Activated CD4-positive, alpha-beta T cell treated with anti-CD3 and anti-CD28 coated beads, Interleukin-2, amount 10 ng/mL, durations not matched to agents 7 days and 5 days (primary cell): ENCODE results near the gene SIPA1L3. TPM values are rescaled to one million over a fixed set of nuclear protein-coding genes. Genes with fewer than 3 reads are reported as not detected.

Experiments
- CTCF ChIA-PET: fragments of 350-600 bp; sonication (Branson Sonifier 250); formaldehyde crosslinking; loops from one replicate; lab custom pipeline; 2021; ENCODE audit warnings: antibody characterized with exemption; lab: Charles Lee
- POLR2A ChIA-PET: fragments of 350-600 bp; sonication (Branson Sonifier 250); formaldehyde crosslinking; loops from one replicate; lab custom pipeline; 2021; ENCODE audit warnings: antibody characterized with exemption; lab: Charles Lee
- DNase-seq: peaks from one replicate; pipeline ENCODE4 v3.0.0-alpha.2; 2020
- H3K27ac Mint-ChIP-seq: one replicate; pipeline ENCODE4 v1.8.0; 2021; ENCODE audit warnings: mild to moderate bottlenecking, moderate library complexity, mixed read lengths
- H3K27me3 Mint-ChIP-seq: one replicate; pipeline ENCODE4 v1.8.0; 2021; ENCODE audit warnings: mixed read lengths
- H3K36me3 Mint-ChIP-seq: one replicate; pipeline ENCODE4 v1.8.0; 2021; ENCODE audit warnings: low read depth, mixed read lengths
- H3K4me1 Mint-ChIP-seq: one replicate; pipeline ENCODE4 v1.8.0; 2021; ENCODE audit warnings: mixed read lengths
- H3K4me3 Mint-ChIP-seq: one replicate; pipeline ENCODE4 v1.8.0; 2021; ENCODE audit warnings: mild to moderate bottlenecking, moderate library complexity, mixed read lengths
- H3K9me3 Mint-ChIP-seq: one replicate; pipeline ENCODE4 v1.8.0; 2021; ENCODE audit warnings: mixed read lengths
- total RNA-seq, 2 experiments: library from RNA; stranded (reverse); gene quantifications; one replicate each; pipeline ENCODE4 v1.2.3, GENCODE V29; 2021

The SIPA1L3 gene
- total RNA-seq, 2 experiments from 2014 or later, result 17.1 to 25.0 TPM

DNA sequence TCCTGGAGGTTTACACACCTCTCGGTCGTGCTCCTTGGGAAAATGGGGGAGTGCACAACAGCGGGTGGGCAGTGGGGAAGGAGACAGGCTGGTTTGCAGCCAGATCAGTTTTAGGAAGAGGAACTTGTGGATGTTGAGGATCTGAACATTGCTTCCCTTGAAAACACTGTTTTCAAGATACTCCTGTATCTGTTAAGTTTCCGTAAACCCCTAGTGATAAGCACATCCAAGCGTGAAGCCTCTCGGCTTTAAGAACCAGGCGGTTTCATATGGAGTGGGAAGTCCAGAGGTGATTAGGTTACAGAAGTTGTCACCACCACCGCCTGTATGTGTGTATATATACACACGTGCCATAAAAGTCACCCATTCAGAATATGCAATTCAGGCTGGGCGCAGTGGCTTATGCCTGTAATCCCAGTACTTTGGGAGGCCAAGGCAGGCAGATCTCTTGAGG, 47.4 kb downstream of the SIPA1L3 start:
- Mint-ChIP-seq H3K27ac (no peak overlapping the region), H3K4me3 (no peak overlapping the region), H3K4me1 (no peaks in the 10 kb centered on the region), H3K27me3 (no peaks in the 10 kb centered on the region), H3K9me3 (peaks cover 22% of the 10 kb centered on the region), H3K36me3 (peaks cover 3% of the 10 kb centered on the region)
- CTCF ChIA-PET, result interaction anchor here (1.4 kb wide), 1 partner anchor 22 kb away, joined by 3 read pairs; no protein-coding TSS in a partner anchor
- POLR2A ChIA-PET, result no interaction called here
- no peak for DNase-seq

DNA sequence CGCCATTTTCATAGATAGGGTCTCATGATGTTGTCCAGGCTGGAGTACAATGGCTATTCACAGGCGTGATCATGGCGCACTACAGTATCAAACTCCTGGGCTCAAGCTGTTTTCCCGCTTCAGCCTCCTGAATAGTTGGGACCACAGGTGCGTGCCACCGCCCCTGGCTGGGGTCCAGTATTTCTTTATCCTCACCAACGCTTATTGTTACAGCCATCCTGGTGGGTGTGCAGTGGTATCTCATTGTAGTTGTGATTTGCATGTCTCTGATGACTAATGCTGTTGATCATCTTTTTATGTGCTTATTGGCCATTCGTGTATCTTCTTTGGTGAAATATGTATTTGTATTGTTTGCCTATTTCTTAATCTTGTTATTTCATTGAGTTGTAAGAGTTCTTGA, 49.0 kb downstream of the SIPA1L3 start:
- peaks cover 1% of the 10 kb centered on the region for H3K4me1 Mint-ChIP-seq
- no peak overlapping the region for H3K4me3 Mint-ChIP-seq
- H3K27me3 Mint-ChIP-seq, result no peaks in the 10 kb centered on the region
- POLR2A ChIA-PET, result no interaction called here
- H3K36me3 Mint-ChIP-seq, result peaks cover 3% of the 10 kb centered on the region
- DNase-seq, result no peak
- CTCF ChIA-PET, result no interaction called here
- peaks cover 18% of the 10 kb centered on the region for H3K9me3 Mint-ChIP-seq
- H3K27ac Mint-ChIP-seq, result no peak overlapping the region

GRCh38 chr19:37957176-37957575, 50.2 kb downstream of the SIPA1L3 start:
- Mint-ChIP-seq H3K36me3 (peaks cover 8% of the 10 kb centered on the region), H3K27me3 (no peaks in the 10 kb centered on the region)

DNA sequence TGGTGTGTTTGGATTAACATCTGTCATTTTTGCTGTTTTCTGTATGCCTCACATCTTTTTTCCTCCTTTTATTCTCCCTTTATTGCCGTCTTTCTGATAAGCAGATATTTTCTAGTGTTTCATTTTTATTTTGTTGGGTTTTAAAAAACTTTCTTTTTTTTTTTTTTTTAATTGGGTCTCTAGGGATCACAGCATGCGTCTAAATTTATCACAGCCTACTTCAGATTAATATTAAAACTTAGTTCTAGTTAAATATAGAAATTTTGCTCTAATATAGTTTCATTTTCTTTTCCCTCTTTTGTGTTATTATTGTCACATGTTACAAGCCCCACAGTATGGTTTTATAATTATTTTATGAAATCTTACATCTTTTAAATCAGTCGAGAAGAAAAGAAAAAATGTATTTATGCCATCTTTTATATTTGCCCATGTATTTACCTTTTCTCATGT, 52.7 kb downstream of the SIPA1L3 start:
- POLR2A ChIA-PET, result no interaction called here
- Mint-ChIP-seq H3K9me3 (peaks cover 23% of the 10 kb centered on the region), H3K4me3 (no peak overlapping the region), H3K36me3 (peaks cover 8% of the 10 kb centered on the region), H3K4me1 (peaks cover 1% of the 10 kb centered on the region), H3K27me3 (no peaks in the 10 kb centered on the region), H3K27ac (no peak overlapping the region)
- no peak for DNase-seq
- CTCF ChIA-PET, result no interaction called here

More at GRCh38 chr19:37957176-37957575, 50.2 kb downstream of the SIPA1L3 start:
- Mint-ChIP-seq H3K4me3 (no peak overlapping the region), H3K27ac (no peak overlapping the region), H3K9me3 (peaks cover 25% of the 10 kb centered on the region), H3K4me1 (peaks cover 1% of the 10 kb centered on the region)
- CTCF ChIA-PET, result interaction anchor here (0.6 to 1.1 kb wide), 2 partner anchors 36 to 1980 kb away, joined by 3 read pairs; no protein-coding TSS in a partner anchor
- no peak for DNase-seq
- POLR2A ChIA-PET, result no interaction called here

GRCh38 chr19:37961198-37961597, 54.2 kb downstream of the SIPA1L3 start:
- no peak for DNase-seq
- no peak overlapping the region for H3K4me3 Mint-ChIP-seq
- CTCF ChIA-PET, result interaction anchor here (0.6 kb wide), 2 partner anchors 27 to 32 kb away, joined by 3 to 4 read pairs; no protein-coding TSS in a partner anchor
- H3K27me3 Mint-ChIP-seq, result no peaks in the 10 kb centered on the region
- POLR2A ChIA-PET, result no interaction called here
- H3K27ac Mint-ChIP-seq, result no peak overlapping the region
- peaks cover 18% of the 10 kb centered on the region for H3K9me3 Mint-ChIP-seq
- peaks cover 1% of the 10 kb centered on the region for H3K4me1 Mint-ChIP-seq
- peaks cover 8% of the 10 kb centered on the region for H3K36me3 Mint-ChIP-seq

DNA sequence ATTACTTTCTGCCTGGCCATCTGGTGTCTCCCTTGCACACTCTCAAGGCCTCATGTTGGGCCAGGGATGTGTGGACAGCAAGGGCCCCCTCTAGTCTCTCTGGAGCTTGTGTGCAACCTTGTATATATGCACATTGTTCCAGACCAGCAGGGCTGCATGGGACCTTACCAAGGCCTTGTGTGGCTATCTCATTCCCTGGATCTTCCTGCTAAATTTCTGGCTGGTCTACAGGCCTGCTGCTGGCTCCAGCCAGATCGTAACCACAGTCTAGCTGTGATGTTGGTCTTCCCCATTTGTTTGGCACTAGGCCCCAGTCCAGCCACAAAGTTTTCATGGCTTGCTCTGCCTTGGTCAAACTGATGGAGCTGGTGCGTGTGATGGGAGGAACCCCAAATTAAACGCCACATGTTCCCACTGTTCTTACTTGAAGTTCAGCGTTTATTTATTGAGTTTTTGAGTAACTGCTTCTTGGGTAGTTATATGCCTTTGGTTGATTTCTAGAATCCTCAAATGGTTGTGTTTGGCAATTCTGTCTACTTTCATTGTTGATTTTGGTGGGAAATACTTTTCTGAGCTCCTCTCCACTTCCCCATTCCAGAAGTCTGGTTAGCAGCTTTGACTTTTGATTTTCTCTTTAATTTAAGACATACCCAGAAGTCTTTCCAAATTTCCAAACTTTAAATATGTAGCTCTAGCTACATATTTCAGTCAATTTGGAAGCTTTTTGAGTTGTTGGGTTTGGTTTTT, 56.4 kb downstream of the SIPA1L3 start:
- ChIA-PET CTCF (no interaction called here), POLR2A (no interaction called here)
- H3K27ac Mint-ChIP-seq, result no peak overlapping the region
- no peaks in the 10 kb centered on the region for H3K27me3 Mint-ChIP-seq
- peaks cover 17% of the 10 kb centered on the region for H3K9me3 Mint-ChIP-seq
- peaks cover 6% of the 10 kb centered on the region for H3K36me3 Mint-ChIP-seq
- H3K4me1 Mint-ChIP-seq, result peaks cover 1% of the 10 kb centered on the region
- DNase-seq, result no peak
- H3K4me3 Mint-ChIP-seq, result no peak overlapping the region

DNA sequence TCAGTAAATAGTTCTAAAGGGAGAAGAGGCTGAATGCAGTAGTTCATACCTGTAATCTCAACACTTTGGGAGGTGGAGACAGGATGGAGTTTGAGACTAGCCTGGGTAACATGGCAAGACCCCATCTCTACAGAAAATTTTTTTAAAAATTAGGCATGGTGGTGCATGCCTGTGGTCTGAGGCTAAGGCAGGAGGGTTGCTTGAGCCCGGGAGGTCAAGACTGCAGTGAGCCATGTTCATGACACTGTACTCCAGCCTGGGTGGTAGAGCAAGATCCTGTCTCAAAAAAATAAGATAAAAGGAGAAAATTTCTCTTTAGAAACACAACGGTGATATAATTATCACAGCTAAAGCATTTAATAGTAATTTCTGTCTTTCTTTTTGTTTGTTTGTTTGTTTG, 57.1 kb downstream of the SIPA1L3 start:
- DNase-seq, result no peak
- POLR2A ChIA-PET, result no interaction called here
- Mint-ChIP-seq H3K9me3 (peaks cover 16% of the 10 kb centered on the region), H3K36me3 (peaks cover 6% of the 10 kb centered on the region), H3K4me1 (peaks cover 1% of the 10 kb centered on the region), H3K4me3 (no peak overlapping the region), H3K27ac (no peak overlapping the region), H3K27me3 (no peaks in the 10 kb centered on the region)
- CTCF ChIA-PET, result no interaction called here

DNA sequence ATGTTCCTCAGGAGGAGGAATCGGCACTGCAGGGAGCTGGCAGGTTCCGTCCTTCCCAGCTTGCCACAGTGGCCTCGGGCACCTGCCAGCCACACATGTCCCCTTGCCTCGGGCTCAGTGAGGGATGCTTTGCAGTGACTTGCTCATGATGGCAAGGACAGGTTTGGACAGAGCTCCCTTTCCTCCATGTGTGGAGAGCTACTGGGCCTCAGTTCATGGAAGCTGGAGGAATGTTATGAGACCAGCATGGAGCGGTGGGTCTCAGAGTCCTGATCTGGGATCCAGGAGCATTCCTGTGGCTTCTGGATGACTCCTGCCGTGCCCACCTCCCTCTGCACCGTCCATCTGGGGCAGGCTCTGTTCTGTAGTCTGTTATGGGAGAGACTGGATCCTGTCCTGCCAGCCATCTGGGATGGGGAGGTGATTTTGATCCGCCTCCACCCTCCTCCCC, 59.2 kb downstream of the SIPA1L3 start:
- H3K4me3 Mint-ChIP-seq, result no peak overlapping the region
- no peaks in the 10 kb centered on the region for H3K27me3 Mint-ChIP-seq
- ChIA-PET POLR2A (no interaction called here), CTCF (no interaction called here)
- H3K36me3 Mint-ChIP-seq, result peaks cover 7% of the 10 kb centered on the region
- no peak overlapping the region for H3K27ac Mint-ChIP-seq
- no peaks in the 10 kb centered on the region for H3K4me1 Mint-ChIP-seq
- peaks cover 22% of the 10 kb centered on the region for H3K9me3 Mint-ChIP-seq
- DNase-seq, result no peak

- Mint-ChIP-seq H3K27me3 (no peaks in the 10 kb centered on the region), H3K9me3 (peaks cover 19% of the 10 kb centered on the region), H3K4me1 (no peaks in the 10 kb centered on the region), H3K4me3 (no peak overlapping the region), H3K27ac (no peak overlapping the region), H3K36me3 (peaks cover 5% of the 10 kb centered on the region)
- no peak for DNase-seq
- ChIA-PET POLR2A (no interaction called here), CTCF (no interaction called here)
Measured at GRCh38 chr19:37966662-37967231, 59.7 kb downstream of the SIPA1L3 start.

GRCh38 chr19:37969695-37970094, 62.7 kb downstream of the SIPA1L3 start:
- ChIA-PET CTCF (interaction anchor here (1.2 kb wide), 1 partner anchor 139 kb away, joined by 3 read pairs; no protein-coding TSS in a partner anchor), POLR2A (no interaction called here)
- no peaks in the 10 kb centered on the region for H3K27me3 Mint-ChIP-seq
- H3K36me3 Mint-ChIP-seq, result peaks cover 5% of the 10 kb centered on the region
- no peak overlapping the region for H3K4me3 Mint-ChIP-seq
- H3K9me3 Mint-ChIP-seq, result peaks cover 26% of the 10 kb centered on the region
- no peaks in the 10 kb centered on the region for H3K4me1 Mint-ChIP-seq
- no peak overlapping the region for H3K27ac Mint-ChIP-seq
- DNase-seq, result no peak

GRCh38 chr19:37970699-37971098, 63.7 kb downstream of the SIPA1L3 start:
- Mint-ChIP-seq H3K9me3 (peaks cover 26% of the 10 kb centered on the region), H3K4me3 (no peak overlapping the region), H3K27me3 (no peaks in the 10 kb centered on the region), H3K27ac (no peak overlapping the region), H3K4me1 (no peaks in the 10 kb centered on the region), H3K36me3 (peaks cover 7% of the 10 kb centered on the region)
- no peak for DNase-seq
- POLR2A ChIA-PET, result no interaction called here
- CTCF ChIA-PET, result no interaction called here

GRCh38 chr19:37972803-37973202, 65.8 kb downstream of the SIPA1L3 start:
- POLR2A ChIA-PET, result no interaction called here
- no peak overlapping the region for H3K27ac Mint-ChIP-seq
- peaks cover 23% of the 10 kb centered on the region for H3K9me3 Mint-ChIP-seq
- CTCF ChIA-PET, result no interaction called here
- no peak overlapping the region for H3K4me3 Mint-ChIP-seq
- no peaks in the 10 kb centered on the region for H3K4me1 Mint-ChIP-seq
- DNase-seq, result no peak
- H3K36me3 Mint-ChIP-seq, result peaks cover 7% of the 10 kb centered on the region
- H3K27me3 Mint-ChIP-seq, result no peaks in the 10 kb centered on the region

DNA sequence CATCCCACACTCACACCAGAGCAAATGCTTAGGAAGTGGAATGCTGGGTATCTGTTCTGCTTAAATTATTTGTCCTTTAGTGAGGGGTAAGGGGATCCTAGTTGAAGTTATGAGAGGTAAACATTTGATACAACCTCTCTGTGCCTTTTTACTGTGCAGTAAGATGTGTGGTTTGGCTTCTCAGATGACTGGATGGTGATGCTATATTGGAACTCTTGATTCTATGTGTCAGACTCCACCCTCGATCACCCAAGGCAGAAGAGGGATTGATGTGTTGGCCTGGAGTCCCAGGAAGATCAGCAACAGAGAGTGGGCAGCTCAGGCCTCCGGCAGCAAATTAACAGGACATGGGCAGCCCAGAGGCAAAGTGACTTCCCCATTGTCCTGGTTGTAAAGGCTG, 66.7 kb downstream of the SIPA1L3 start:
- no peak for DNase-seq
- ChIA-PET CTCF (no interaction called here), POLR2A (no interaction called here)
- H3K36me3 Mint-ChIP-seq, result peaks cover 7% of the 10 kb centered on the region
- no peak overlapping the region for H3K27ac Mint-ChIP-seq
- H3K9me3 Mint-ChIP-seq, result peaks cover 20% of the 10 kb centered on the region
- no peaks in the 10 kb centered on the region for H3K4me1 Mint-ChIP-seq
- no peak overlapping the region for H3K4me3 Mint-ChIP-seq
- H3K27me3 Mint-ChIP-seq, result no peaks in the 10 kb centered on the region
